ENCODE measurements around the gene TRIM24.

GRCh38 chr7:138546064-138546619 lies 86.1 kb downstream of the TRIM24 start:
- no peak for TF ChIP-seq CTCF (IDR thresholded peaks at IDR 0.05)
- no peak for TF ChIP-seq POLR2A (IDR thresholded peaks at IDR 0.05)
